Measurements from ENCODE around the gene DCTN2. TPM values are rescaled to one million over a fixed set of nuclear protein-coding genes. Genes with fewer than 3 reads are reported as not detected.
A peak's percentile ranks its signal among the peaks of the same experiment; 100 is the strongest.
"Not testable (repeated sequence)": the region's sequence is repeated elsewhere in the genome, so short reads cannot be mapped to it uniquely, and the experiment has no call there.

DCTN2 gene
- total and polyA plus RNA-seq, 2 experiments from 2014 or later = 156 to 230 TPM

DNA sequence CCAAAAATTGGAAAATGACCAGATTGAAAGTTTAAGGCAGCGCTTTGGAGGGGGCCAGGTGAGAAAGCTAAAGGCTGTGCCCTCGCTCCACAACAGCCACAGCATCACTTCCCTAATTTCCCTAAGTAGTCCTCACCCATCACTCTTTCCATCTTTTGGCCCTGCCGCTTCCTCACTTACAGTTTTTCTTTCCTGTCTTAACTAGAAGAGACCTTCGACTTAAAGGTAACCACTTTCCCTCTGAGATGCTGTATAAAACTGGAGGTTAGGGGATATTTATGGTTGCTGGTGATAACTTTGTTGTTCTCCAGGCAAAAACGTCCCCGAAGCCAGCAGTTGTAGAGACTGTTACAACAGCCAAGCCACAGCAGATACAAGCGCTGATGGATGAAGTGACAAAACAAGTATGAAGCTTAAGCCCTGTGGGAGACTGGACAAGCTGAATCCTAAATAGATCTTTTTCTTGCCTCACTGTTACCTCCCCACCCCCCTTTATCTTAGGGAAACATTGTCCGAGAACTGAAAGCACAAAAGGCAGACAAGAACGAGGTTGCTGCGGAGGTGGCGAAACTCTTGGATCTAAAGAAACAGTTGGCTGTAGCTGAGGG lies 31.0 kb downstream of the DCTN2 start:
- DNase-seq (ENCODE audit: low read depth in 1 of 2, low spot score in 1 of 2) = peak in 1 of 2 donors; percentile 22
- TF ChIP-seq, protein P1, sequence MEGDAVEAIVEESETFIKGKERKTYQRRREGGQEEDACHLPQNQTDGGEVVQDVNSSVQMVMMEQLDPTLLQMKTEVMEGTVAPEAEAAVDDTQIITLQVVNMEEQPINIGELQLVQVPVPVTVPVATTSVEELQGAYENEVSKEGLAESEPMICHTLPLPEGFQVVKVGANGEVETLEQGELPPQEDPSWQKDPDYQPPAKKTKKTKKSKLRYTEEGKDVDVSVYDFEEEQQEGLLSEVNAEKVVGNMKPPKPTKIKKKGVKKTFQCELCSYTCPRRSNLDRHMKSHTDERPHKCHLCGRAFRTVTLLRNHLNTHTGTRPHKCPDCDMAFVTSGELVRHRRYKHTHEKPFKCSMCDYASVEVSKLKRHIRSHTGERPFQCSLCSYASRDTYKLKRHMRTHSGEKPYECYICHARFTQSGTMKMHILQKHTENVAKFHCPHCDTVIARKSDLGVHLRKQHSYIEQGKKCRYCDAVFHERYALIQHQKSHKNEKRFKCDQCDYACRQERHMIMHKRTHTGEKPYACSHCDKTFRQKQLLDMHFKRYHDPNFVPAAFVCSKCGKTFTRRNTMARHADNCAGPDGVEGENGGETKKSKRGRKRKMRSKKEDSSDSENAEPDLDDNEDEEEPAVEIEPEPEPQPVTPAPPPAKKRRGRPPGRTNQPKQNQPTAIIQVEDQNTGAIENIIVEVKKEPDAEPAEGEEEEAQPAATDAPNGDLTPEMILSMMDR (IDR thresholded peaks at IDR 0.05; ENCODE audit: low read depth, low read length) = no peak
- H3K36me3 ChIP-seq = peaks cover 55% of the 10 kb centered on the region

DNA sequence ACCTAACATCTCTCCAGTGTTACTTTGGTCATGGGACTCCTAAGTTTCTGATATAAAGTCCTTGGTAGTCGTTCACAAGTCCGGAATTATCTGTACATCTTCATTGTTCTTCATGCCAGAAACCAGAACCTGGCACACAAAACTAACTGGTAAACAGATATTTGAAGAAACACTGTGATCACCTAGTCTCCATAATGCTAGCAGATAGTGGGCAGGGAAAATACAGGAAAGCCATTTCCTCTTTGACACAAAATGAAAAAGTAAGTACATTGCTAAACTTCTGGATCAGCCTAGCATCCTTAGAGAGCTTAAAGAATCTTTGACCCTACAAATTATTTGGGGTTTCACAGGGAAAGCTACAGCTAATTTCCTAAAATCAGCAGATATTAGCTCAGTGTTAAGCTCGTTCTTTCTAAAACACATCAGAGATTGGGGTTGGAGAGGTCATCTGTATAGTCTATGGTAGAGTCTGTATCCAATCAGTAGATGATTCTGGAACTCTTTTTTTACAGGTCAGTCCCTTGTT lies 31.5 kb downstream of the DCTN2 start:
- TF ChIP-seq, protein P1 (IDR thresholded peaks at IDR 0.05; ENCODE audit: low read depth, low read length) = no peak
- H3K4me3 ChIP-seq = no peak overlapping the region
- DNase-seq (ENCODE audit: low read depth in 1 of 2, low spot score in 1 of 2) = peak in 1 of 2 donors; percentile 10
- peaks cover 11% of the 10 kb centered on the region for H3K4me1 ChIP-seq (ENCODE audit: low read depth)
- H3K27me3 ChIP-seq = no peaks in the 10 kb centered on the region
- H3K27ac ChIP-seq = peak overlapping the region; percentile 62
- H3K9me3 ChIP-seq (ENCODE audit: low read depth) = no peaks in the 10 kb centered on the region
- peaks cover 55% of the 10 kb centered on the region for H3K36me3 ChIP-seq

More for the DNA sequence above, 31.0 kb downstream of the DCTN2 start:
- Histone ChIP-seq H3K9me3 (ENCODE audit: low read depth) (no peaks in the 10 kb centered on the region), H3K27me3 (no peaks in the 10 kb centered on the region), H3K4me1 (ENCODE audit: low read depth) (peaks cover 13% of the 10 kb centered on the region), H3K27ac (peak overlapping the region; percentile 62), H3K4me3 (no peak overlapping the region)

GRCh38 chr12:57514720-57515407 lies 32.1 kb downstream of the DCTN2 start:
- peaks cover 59% of the 10 kb centered on the region for H3K36me3 ChIP-seq

GRCh38 chr12:57514246-57514645 lies 32.7 kb downstream of the DCTN2 start:
- peaks cover 65% of the 10 kb centered on the region for H3K36me3 ChIP-seq
- H3K4me3 ChIP-seq; H3K27me3 ChIP-seq; H3K9me3 ChIP-seq (ENCODE audit: low read depth); DNase-seq (ENCODE audit: low read depth in 1 of 2, low spot score in 1 of 2): not testable (repeated sequence)
- peak overlapping the region; percentile 56 for H3K27ac ChIP-seq
- peaks cover 10% of the 10 kb centered on the region for H3K4me1 ChIP-seq (ENCODE audit: low read depth)

More at GRCh38 chr12:57514720-57515407, 32.1 kb downstream of the DCTN2 start:
- H3K27me3 ChIP-seq = no peaks in the 10 kb centered on the region
- no peaks in the 10 kb centered on the region for H3K9me3 ChIP-seq (ENCODE audit: low read depth)
- peak in 1 of 2 donors; percentile 8 for DNase-seq (ENCODE audit: low read depth in 1 of 2, low spot score in 1 of 2)
- H3K4me1 ChIP-seq (ENCODE audit: low read depth) = peaks cover 11% of the 10 kb centered on the region
- TF ChIP-seq, protein P1 (IDR thresholded peaks at IDR 0.05; ENCODE audit: low read depth, low read length) = no peak
- H3K4me3 ChIP-seq = no peak overlapping the region
- H3K27ac ChIP-seq = peak overlapping the region; percentile 56

DNA sequence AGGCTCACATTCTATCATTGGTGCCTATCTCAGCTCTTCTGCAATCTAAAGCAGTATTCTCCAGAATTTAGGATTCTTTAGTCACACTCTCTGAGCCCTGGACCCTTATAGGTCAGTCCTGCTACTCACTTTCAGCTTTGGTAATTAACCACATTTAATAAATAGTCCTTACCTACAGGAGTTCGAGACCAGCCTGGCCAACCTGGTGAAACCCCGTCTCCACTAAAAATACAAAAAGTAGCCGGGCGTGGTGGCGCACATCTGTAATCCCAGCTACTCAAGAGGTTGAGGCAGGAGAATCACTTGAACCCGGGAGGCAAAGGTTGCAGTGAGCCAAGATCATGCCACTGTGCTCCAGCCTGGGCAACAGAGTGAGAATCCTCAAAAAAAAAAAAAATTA lies 33.3 kb downstream of the DCTN2 start:
- H3K27me3 ChIP-seq; DNase-seq (ENCODE audit: low read depth in 1 of 2, low spot score in 1 of 2); H3K4me3 ChIP-seq; H3K4me1 ChIP-seq (ENCODE audit: low read depth); H3K9me3 ChIP-seq (ENCODE audit: low read depth); H3K27ac ChIP-seq: not testable (repeated sequence)
- H3K36me3 ChIP-seq = peaks cover 70% of the 10 kb centered on the region

- Histone ChIP-seq H3K4me3 (no peak overlapping the region), H3K27me3 (no peaks in the 10 kb centered on the region), H3K4me1 (ENCODE audit: low read depth) (peaks cover 2% of the 10 kb centered on the region), H3K9me3 (ENCODE audit: low read depth) (no peaks in the 10 kb centered on the region), H3K27ac (no peak overlapping the region), H3K36me3 (peaks cover 70% of the 10 kb centered on the region)
- TF ChIP-seq, protein P1 (IDR thresholded peaks at IDR 0.05; ENCODE audit: low read depth, low read length) = no peak
- no peak for DNase-seq (ENCODE audit: low read depth in 1 of 2, low spot score in 1 of 2)
Measured at GRCh38 chr12:57513266-57513665, 33.7 kb downstream of the DCTN2 start.

Data from cardiac muscle cell (in vitro differentiated cells and primary cell).